ENCODE results near the gene CITED4.

DNA sequence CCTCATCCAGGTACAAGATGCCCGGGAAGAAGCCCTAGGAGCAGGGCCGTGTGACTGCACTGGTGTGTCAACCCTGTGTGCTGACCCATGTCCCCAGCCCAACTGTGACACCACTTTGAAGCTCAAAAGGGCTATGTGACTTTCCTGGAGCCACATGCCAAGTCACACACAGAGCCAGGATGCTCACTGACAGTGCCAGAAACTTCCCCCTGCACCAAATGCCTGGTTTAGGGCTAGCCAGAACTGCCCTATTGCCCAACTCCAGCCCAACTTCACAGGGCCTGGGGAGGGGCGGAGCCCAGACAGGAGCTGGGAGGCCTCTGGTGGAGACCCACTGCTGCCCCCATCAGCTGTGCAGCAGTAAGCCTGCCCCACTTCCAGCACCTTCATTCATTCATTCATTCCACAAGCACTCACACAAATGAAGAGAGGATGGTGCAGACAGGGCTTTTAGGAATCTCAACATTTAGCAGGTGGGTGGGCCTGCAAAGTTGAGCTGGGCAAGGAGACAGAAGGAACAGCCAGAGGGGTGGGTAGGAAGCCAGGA is 41.8 kb downstream of the CITED4 start:
- TF ChIP-seq, protein P1, sequence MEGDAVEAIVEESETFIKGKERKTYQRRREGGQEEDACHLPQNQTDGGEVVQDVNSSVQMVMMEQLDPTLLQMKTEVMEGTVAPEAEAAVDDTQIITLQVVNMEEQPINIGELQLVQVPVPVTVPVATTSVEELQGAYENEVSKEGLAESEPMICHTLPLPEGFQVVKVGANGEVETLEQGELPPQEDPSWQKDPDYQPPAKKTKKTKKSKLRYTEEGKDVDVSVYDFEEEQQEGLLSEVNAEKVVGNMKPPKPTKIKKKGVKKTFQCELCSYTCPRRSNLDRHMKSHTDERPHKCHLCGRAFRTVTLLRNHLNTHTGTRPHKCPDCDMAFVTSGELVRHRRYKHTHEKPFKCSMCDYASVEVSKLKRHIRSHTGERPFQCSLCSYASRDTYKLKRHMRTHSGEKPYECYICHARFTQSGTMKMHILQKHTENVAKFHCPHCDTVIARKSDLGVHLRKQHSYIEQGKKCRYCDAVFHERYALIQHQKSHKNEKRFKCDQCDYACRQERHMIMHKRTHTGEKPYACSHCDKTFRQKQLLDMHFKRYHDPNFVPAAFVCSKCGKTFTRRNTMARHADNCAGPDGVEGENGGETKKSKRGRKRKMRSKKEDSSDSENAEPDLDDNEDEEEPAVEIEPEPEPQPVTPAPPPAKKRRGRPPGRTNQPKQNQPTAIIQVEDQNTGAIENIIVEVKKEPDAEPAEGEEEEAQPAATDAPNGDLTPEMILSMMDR (IDR thresholded peaks at IDR 0.05) = no peak
- no peak for TF ChIP-seq POLR2A (IDR thresholded peaks at IDR 0.05)

All from breast epithelium (tissue), 3 donors.